Mesendoderm (in vitro differentiated cells): Measurements from ENCODE around the gene ATP13A4.

Source experiments
- DNase-seq: peaks from one replicate; pipeline ENCODE4 v3.0.0; 2013
- H2AK5ac ChIP-seq: 2 replicates; pipeline ENCODE4 v1.6.1; 2013; ENCODE audit warnings: low read length, inconsistent platforms
- H2BK120ac ChIP-seq: 2 replicates; pipeline ENCODE4 v1.6.1; 2013; ENCODE audit warnings: low read depth, mild to moderate bottlenecking, low read length, moderate library complexity, mixed read lengths
- H2BK15ac ChIP-seq: replicated peaks from 2 replicates; pipeline ENCODE4 v1.6.1; 2013; ENCODE audit warnings: low read depth, mild to moderate bottlenecking, moderate library complexity
- H2BK5ac ChIP-seq: 2 replicates; pipeline ENCODE4 v1.6.1; 2013; ENCODE audit warnings: low read length, inconsistent platforms
- H3K18ac ChIP-seq: 2 replicates; pipeline ENCODE4 v1.6.1; 2013; ENCODE audit warnings: mild to moderate bottlenecking, low read length, mixed read lengths
- H3K23ac ChIP-seq: one replicate; pipeline ENCODE4 v1.6.1; 2013; ENCODE audit warnings: low read length
- H3K27ac ChIP-seq: 2 replicates; pipeline ENCODE4 v1.5.1; 2013; ENCODE audit warnings: low read depth, mild to moderate bottlenecking, inconsistent platforms, low read length, moderate library complexity
- H3K27me3 ChIP-seq: 2 replicates; pipeline ENCODE4 v1.6.1; 2013; ENCODE audit warnings: low read length, control low read depth, mild to moderate bottlenecking, inconsistent platforms; ENCODE audit not compliant: insufficient read depth, poor library complexity
- H3K36me3 ChIP-seq: 2 replicates; pipeline ENCODE4 v1.6.1; 2013; ENCODE audit warnings: low read length, inconsistent platforms; ENCODE audit not compliant: control insufficient read depth, insufficient read depth
- H3K4ac ChIP-seq: one replicate; pipeline ENCODE4 v1.6.1; 2013; ENCODE audit warnings: low read depth, mild to moderate bottlenecking, low read length, moderate library complexity
- H3K4me1 ChIP-seq: 2 replicates; pipeline ENCODE4 v1.6.1; 2013; ENCODE audit warnings: low read depth, low read length, inconsistent platforms; ENCODE audit not compliant: control insufficient read depth
- H3K4me2 ChIP-seq: 2 replicates; pipeline ENCODE4 v1.6.1; 2013; ENCODE audit warnings: low read length
- H3K4me3 ChIP-seq: 2 replicates; pipeline ENCODE4 v1.5.1; 2013; ENCODE audit warnings: mild to moderate bottlenecking, low read length
- H3K56ac ChIP-seq: one replicate; pipeline ENCODE4 v1.6.1; 2013; ENCODE audit warnings: low read length
- H3K79me1 ChIP-seq: 2 replicates; pipeline ENCODE4 v1.6.1; 2013; ENCODE audit warnings: low read length, inconsistent platforms
- H3K79me2 ChIP-seq: 2 replicates; pipeline ENCODE4 v1.6.1; 2013; ENCODE audit warnings: mild to moderate bottlenecking, low read length; ENCODE audit not compliant: control insufficient read depth, insufficient read depth
- H3K9ac ChIP-seq: 2 replicates; pipeline ENCODE4 v1.6.1; 2013; ENCODE audit warnings: low read length, inconsistent platforms
- H4K5ac ChIP-seq: one replicate; pipeline ENCODE4 v1.6.1; 2013; ENCODE audit warnings: low read length
- H4K8ac ChIP-seq: one replicate; pipeline ENCODE4 v1.6.1; 2013; ENCODE audit warnings: low read depth, mild to moderate bottlenecking, control low read depth, low read length, moderate library complexity
- WGBS: extraction: QIAGEN DNeasy Blood & Tissue Kit; methylation state at CpG from one replicate; pipeline ENCODE4 v1.1.7; 2013; ENCODE audit warnings: low lambda C conversion rate, missing lambda C conversion rate; ENCODE audit not compliant: insufficient coverage; ENCODE audit errors: extremely low coverage; 5-methylcytosine and 5-hydroxymethylcytosine counted together

The ATP13A4 gene

DNA sequence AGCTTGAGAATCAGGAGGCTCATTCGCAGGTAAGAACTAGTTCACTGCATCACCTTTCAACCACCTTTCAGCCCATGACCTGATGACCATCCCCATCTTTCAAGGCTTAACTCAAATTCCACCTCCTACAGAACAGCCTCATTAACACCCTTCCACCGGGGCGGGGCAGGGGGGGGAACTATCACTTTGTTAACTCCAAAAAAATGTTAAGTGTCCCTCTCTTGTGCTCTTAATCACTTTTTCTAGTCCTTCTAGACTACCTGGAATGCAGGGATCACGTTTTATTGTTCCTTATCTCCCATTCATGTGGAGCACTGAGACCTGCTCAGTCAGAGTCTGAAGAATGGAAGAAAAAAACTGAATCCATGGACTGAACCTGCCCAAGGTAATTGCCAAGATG lies 51.8 kb downstream of the ATP13A4 start:
- Histone ChIP-seq H3K4me2 (no peak overlapping the region), H3K79me1 (no peaks in the 10 kb centered on the region), H3K9ac (no peak overlapping the region), H3K36me3 (no peaks in the 10 kb centered on the region), H3K4me3 (no peak overlapping the region), H2BK5ac (no peak overlapping the region), H3K4me1 (no peaks in the 10 kb centered on the region), H3K79me2 (no peaks in the 10 kb centered on the region), H3K56ac (no peak overlapping the region), H3K27me3 (no peaks in the 10 kb centered on the region), H2BK120ac (no peak overlapping the region), H3K4ac (no peak overlapping the region), H4K5ac (no peak overlapping the region), H3K23ac (no peak overlapping the region), H2AK5ac (no peak overlapping the region), H4K8ac (no peak overlapping the region), H2BK15ac (no peak overlapping the region), H3K27ac (no peak overlapping the region), H3K18ac (no peak overlapping the region)
- peak; percentile 86 for DNase-seq
- WGBS: no CpG with 5 or more reads among the region's 4 CpGs

DNA sequence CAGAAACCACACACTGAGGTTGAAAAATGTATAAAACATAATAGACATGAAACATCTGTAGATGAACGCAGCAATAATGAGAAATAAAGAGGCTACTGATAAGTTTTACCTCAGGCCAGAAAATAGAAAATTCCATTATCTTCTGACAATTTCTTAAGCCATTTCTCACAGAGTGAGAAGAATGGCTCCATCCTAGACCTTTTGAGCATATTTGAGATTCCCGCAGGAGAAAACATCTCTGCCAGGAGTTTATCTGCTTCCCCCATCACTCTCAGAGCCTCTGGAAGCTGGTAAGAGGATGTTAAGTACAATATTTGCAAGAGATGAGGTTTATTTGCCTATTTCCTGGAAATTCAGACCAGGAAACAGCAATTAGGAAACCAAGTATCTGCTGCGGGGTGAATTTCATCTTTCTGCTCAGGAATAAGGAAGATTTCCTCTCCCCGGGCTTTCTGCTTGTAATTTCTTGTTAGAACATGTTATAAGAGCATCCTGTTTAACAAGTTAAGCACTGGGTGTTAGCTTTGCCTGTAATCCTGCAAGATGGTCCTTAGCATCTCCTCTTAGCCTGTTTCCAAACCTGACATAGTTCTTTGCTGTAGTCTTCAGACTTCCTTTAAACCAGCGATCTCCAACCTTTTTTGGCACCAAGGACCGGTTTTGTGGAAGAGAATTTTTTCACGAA lies 54.8 kb downstream of the ATP13A4 start:
- no CpG with 5 or more reads among the region's 7 CpGs for WGBS
- H3K36me3 ChIP-seq: no peaks in the 10 kb centered on the region
- no peaks in the 10 kb centered on the region for H3K4me1 ChIP-seq
- H2BK5ac ChIP-seq: no peak overlapping the region
- no peaks in the 10 kb centered on the region for H3K79me2 ChIP-seq
- no peak overlapping the region for H4K5ac ChIP-seq
- no peak overlapping the region for H3K4me3 ChIP-seq
- H4K8ac ChIP-seq: no peak overlapping the region
- no peak overlapping the region for H2BK15ac ChIP-seq
- no peak overlapping the region for H3K9ac ChIP-seq
- no peak overlapping the region for H3K4ac ChIP-seq
- H3K56ac ChIP-seq: no peak overlapping the region
- no peak overlapping the region for H3K27ac ChIP-seq
- H2AK5ac ChIP-seq: no peak overlapping the region
- H3K4me2 ChIP-seq: no peak overlapping the region
- no peak overlapping the region for H2BK120ac ChIP-seq
- peak; percentile 13 for DNase-seq
- H3K18ac ChIP-seq: no peak overlapping the region
- no peak overlapping the region for H3K23ac ChIP-seq
- no peaks in the 10 kb centered on the region for H3K79me1 ChIP-seq
- no peaks in the 10 kb centered on the region for H3K27me3 ChIP-seq

DNA sequence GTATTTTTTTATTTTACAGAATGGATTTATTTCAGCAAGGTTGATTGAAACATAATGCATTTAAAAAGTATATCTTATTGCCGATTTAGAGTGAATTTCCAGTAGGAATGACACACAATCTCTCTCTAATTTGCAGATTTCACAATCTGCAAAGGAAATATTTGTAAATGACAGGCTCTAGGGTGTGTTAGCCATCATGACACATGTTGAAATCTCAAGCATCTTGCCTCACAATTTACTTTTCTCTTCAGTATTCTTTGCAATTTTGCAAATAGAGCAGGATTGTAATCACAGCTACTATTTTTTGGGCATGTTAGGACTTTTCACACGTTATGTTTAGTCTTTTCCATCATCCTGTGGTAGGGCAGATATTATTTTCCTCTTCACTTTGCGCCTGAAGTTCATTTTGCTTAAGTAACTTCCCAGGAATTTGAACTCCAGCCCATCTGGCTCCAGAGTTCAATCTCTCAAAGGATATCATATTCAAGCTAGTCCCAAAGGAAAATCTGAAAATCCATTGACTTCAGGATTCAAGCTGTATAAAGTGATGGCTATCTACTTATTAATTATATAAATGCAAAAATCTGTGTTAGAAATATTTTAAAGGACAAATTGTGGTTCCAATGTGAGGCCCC lies 55.4 kb downstream of the ATP13A4 start:
- Histone ChIP-seq H3K79me2 (no peaks in the 10 kb centered on the region), H2BK120ac (no peak overlapping the region), H3K27me3 (no peaks in the 10 kb centered on the region), H4K5ac (no peak overlapping the region), H2BK5ac (no peak overlapping the region), H3K27ac (no peak overlapping the region), H3K4me3 (no peak overlapping the region), H2BK15ac (no peak overlapping the region), H3K56ac (no peak overlapping the region), H3K23ac (no peak overlapping the region), H3K4me2 (no peak overlapping the region), H4K8ac (no peak overlapping the region), H2AK5ac (no peak overlapping the region), H3K79me1 (no peaks in the 10 kb centered on the region), H3K9ac (no peak overlapping the region), H3K18ac (no peak overlapping the region), H3K4ac (no peak overlapping the region), H3K4me1 (no peaks in the 10 kb centered on the region), H3K36me3 (no peaks in the 10 kb centered on the region)
- no peak for DNase-seq
- WGBS: no CpG with 5 or more reads among the region's 3 CpGs

DNA sequence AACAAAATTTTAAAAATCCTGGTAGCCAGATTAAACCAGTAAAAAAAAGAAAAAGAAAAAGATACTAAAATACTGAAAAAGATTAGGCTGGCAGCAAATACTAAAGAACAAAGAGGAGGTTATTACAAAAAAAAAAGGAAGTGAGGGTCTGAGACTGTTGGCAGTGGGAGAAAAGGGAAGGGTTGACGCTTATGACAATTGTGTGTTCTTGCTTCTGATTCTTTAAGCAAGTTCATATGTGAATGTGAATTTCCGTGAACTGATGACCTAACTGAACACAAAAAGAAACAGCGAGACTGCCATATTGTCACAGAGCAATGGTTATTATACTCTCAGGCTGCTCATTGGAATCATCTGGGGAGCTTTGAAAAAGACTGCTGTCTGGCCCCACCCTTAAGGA lies 56.5 kb downstream of the ATP13A4 start:
- Histone ChIP-seq H3K23ac (no peak overlapping the region), H3K4me1 (no peaks in the 10 kb centered on the region), H2BK5ac (no peak overlapping the region), H3K79me1 (no peaks in the 10 kb centered on the region), H3K4ac (no peak overlapping the region), H4K8ac (no peak overlapping the region), H3K79me2 (no peaks in the 10 kb centered on the region), H3K4me2 (no peak overlapping the region), H3K4me3 (no peak overlapping the region), H2AK5ac (no peak overlapping the region), H3K27ac (no peak overlapping the region), H3K18ac (no peak overlapping the region), H4K5ac (no peak overlapping the region), H3K56ac (no peak overlapping the region), H3K9ac (no peak overlapping the region), H3K27me3 (no peaks in the 10 kb centered on the region), H3K36me3 (no peaks in the 10 kb centered on the region), H2BK120ac (no peak overlapping the region), H2BK15ac (no peak overlapping the region)
- no CpG with 5 or more reads among the region's 3 CpGs for WGBS
- no peak for DNase-seq

DNA sequence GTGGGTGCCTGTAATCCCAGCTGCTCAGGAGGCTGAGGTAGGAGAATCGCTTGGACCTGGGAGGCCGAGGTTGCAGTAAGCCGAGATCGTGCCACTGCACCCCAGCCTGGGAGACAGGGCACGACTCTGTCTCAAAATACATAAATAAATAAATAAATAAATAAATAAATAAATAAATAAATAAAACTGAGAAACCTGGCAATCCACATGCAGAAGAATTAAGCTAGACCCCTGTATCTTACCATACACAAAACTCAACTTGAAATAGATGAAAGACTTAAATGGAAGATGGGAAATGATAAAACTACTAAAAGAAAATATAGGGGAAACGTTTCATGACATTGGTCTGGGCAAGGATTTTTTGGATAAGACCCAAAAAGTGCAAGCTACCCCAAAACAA lies 58.0 kb downstream of the ATP13A4 start:
- H3K4me1 ChIP-seq: no peaks in the 10 kb centered on the region
- H2BK15ac ChIP-seq: no peak overlapping the region
- no peak overlapping the region for H3K18ac ChIP-seq
- H3K23ac ChIP-seq: no peak overlapping the region
- no peak overlapping the region for H3K4ac ChIP-seq
- H3K79me2 ChIP-seq: no peaks in the 10 kb centered on the region
- no peak overlapping the region for H3K4me2 ChIP-seq
- H3K4me3 ChIP-seq: no peak overlapping the region
- H2BK120ac ChIP-seq: no peak overlapping the region
- H2AK5ac ChIP-seq: no peak overlapping the region
- no peaks in the 10 kb centered on the region for H3K79me1 ChIP-seq
- no peak overlapping the region for H4K8ac ChIP-seq
- no peak overlapping the region for H2BK5ac ChIP-seq
- WGBS: no CpG with 5 or more reads among the region's 6 CpGs
- H3K9ac ChIP-seq: no peak overlapping the region
- no peak for DNase-seq
- no peaks in the 10 kb centered on the region for H3K27me3 ChIP-seq
- H3K36me3 ChIP-seq: no peaks in the 10 kb centered on the region
- H4K5ac ChIP-seq: no peak overlapping the region
- H3K56ac ChIP-seq: no peak overlapping the region
- H3K27ac ChIP-seq: no peak overlapping the region

DNA sequence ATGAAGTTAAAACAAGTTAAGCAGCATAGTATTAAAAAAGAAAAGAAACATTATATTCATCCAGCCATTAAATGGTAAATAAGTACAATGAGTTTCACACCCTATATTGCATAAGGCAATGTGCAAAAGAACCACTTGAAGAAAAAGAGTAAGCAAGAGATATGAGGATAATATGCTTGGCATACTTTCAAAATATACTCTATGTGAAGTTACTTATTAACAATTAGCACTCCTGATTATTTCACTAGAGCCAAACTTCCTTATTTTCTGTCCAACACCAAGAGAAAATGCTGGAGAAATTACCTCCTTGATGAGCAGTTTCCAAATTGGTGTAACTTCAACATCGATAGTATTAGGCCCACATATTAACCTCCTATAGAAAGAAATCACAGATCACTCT lies 63.7 kb downstream of the ATP13A4 start:
- H3K4me2 ChIP-seq: no peak overlapping the region
- H2BK5ac ChIP-seq: no peak overlapping the region
- no peak overlapping the region for H4K8ac ChIP-seq
- no peak overlapping the region for H3K4me3 ChIP-seq
- H3K56ac ChIP-seq: no peak overlapping the region
- no peak overlapping the region for H3K9ac ChIP-seq
- H3K4ac ChIP-seq: no peak overlapping the region
- H3K36me3 ChIP-seq: no peaks in the 10 kb centered on the region
- WGBS: no CpG with 5 or more reads among the region's 1 CpG
- no peak overlapping the region for H2BK120ac ChIP-seq
- H3K79me2 ChIP-seq: no peaks in the 10 kb centered on the region
- H3K23ac ChIP-seq: no peak overlapping the region
- no peaks in the 10 kb centered on the region for H3K27me3 ChIP-seq
- no peaks in the 10 kb centered on the region for H3K79me1 ChIP-seq
- H2AK5ac ChIP-seq: no peak overlapping the region
- no peak overlapping the region for H3K27ac ChIP-seq
- DNase-seq: no peak
- no peaks in the 10 kb centered on the region for H3K4me1 ChIP-seq
- no peak overlapping the region for H4K5ac ChIP-seq
- H2BK15ac ChIP-seq: no peak overlapping the region
- H3K18ac ChIP-seq: no peak overlapping the region
